ENCODE results near the gene YES1. TPM values are rescaled to one million over a fixed set of nuclear protein-coding genes. Genes with fewer than 3 reads are reported as not detected.

Gene YES1
- 10 to 100 TPM; 26.0 to 57.6 TPM for total RNA-seq
- 10 to 100 TPM; 12.5 to 17.9 TPM for polyA plus RNA-seq

DNA sequence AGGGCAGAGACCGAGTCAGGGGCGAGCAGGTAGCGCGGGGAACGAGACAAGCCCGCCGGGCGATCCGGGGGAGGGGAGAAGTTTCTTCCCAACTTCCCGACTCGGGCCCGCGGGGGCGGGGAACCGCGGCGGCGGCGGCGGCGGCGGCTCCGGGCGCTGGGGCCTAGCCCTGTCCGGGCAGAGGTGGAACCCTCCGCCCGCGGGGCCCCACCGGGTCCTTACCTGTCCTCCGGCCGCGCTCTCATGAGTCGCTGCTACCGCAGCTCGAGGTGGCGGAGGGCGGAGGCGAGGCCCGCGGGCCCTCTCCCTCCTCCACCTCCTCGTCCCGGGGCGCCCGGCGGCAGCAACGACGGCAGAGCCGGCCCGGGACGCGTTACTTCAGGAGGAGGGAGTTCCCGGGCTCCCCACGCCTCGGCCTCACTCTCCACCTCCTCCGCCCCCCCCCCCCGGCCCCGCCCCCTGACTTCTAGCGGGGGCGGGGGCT lies at the start of gene YES1:
YES1 (minus strand) TSS at position 351 of the 484 bp plus-strand sequence. CDS start 55,415 bp downstream, outside the sequence.
- TF ChIP-seq ZBTB33 (IDR thresholded peaks at IDR 0.05) (no peak), GABPA (IDR thresholded peaks at IDR 0.05 in 1 of 2, conservative IDR thresholded peaks at IDR 0.05 in 1 of 2) (no peak), FOXA1 (IDR thresholded peaks at IDR 0.05) (no peak), TAF1 (conservative IDR thresholded peaks at IDR 0.05) (no peak), EGR1 (IDR thresholded peaks at IDR 0.05; ENCODE audit: low read depth in 2 of 2) (no peak), RXRA (IDR thresholded peaks at IDR 0.05) (no peak), RAD21 (IDR thresholded peaks at IDR 0.05) (no peak), FOXA2 (IDR thresholded peaks at IDR 0.05) (no peak), JUND (IDR thresholded peaks at IDR 0.05) (no peak), CTCF (IDR thresholded peaks at IDR 0.05; ENCODE audit: low read depth, low read length, missing input control) (no peak)
- Histone ChIP-seq H3K9me3 (ENCODE audit: control insufficient read depth in 4 of 4, low read length in 3 of 4) (no peaks in the 10 kb centered on the region), H3K4me3 (ENCODE audit: low read depth in 1 of 3, low read length in 3 of 3) (peak within 1 kb of the TSS; percentile 65 to 82 (median 68)), H3K27ac (ENCODE audit: low read depth in 1 of 2, low read length in 2 of 2) (peak within 1 kb of the TSS; percentile 76 to 92), H3K9ac (ENCODE audit: low read depth in 1 of 2, low read length in 2 of 2) (peak within 1 kb of the TSS; percentile 61 to 75), H3K27me3 (ENCODE audit: control insufficient read depth in 4 of 4, insufficient read depth in 4 of 4, low read length in 3 of 4) (no peaks in the 10 kb centered on the region), H3K36me3 (ENCODE audit: control insufficient read depth in 4 of 4, insufficient read depth in 3 of 4, low read depth in 1 of 4, low read length in 3 of 4) (no peaks in the 10 kb centered on the region), H3K4me1 (ENCODE audit: control insufficient read depth in 4 of 4, insufficient read depth in 4 of 4, low read length in 3 of 4) (peaks cover 2 to 31% (median 12%) of the 10 kb centered on the region in 4 donors)
- WGBS = under 1% methylated on average over 59 of the region's 59 CpGs
- DNase-seq (ENCODE audit: low spot score) = peak; percentile 77

- DNase-seq (ENCODE audit: low spot score) = no peak
- no peak for TF ChIP-seq SP1 (IDR thresholded peaks at IDR 0.05)
- TF ChIP-seq MAX (IDR thresholded peaks at IDR 0.05) = no peak
- no peak for TF ChIP-seq RAD21 (IDR thresholded peaks at IDR 0.05)
- TF ChIP-seq, protein P1, sequence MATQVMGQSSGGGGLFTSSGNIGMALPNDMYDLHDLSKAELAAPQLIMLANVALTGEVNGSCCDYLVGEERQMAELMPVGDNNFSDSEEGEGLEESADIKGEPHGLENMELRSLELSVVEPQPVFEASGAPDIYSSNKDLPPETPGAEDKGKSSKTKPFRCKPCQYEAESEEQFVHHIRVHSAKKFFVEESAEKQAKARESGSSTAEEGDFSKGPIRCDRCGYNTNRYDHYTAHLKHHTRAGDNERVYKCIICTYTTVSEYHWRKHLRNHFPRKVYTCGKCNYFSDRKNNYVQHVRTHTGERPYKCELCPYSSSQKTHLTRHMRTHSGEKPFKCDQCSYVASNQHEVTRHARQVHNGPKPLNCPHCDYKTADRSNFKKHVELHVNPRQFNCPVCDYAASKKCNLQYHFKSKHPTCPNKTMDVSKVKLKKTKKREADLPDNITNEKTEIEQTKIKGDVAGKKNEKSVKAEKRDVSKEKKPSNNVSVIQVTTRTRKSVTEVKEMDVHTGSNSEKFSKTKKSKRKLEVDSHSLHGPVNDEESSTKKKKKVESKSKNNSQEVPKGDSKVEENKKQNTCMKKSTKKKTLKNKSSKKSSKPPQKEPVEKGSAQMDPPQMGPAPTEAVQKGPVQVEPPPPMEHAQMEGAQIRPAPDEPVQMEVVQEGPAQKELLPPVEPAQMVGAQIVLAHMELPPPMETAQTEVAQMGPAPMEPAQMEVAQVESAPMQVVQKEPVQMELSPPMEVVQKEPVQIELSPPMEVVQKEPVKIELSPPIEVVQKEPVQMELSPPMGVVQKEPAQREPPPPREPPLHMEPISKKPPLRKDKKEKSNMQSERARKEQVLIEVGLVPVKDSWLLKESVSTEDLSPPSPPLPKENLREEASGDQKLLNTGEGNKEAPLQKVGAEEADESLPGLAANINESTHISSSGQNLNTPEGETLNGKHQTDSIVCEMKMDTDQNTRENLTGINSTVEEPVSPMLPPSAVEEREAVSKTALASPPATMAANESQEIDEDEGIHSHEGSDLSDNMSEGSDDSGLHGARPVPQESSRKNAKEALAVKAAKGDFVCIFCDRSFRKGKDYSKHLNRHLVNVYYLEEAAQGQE (IDR thresholded peaks at IDR 0.05) = no peak
- TF ChIP-seq CTCF (IDR thresholded peaks at IDR 0.05; ENCODE audit: low read depth, low read length, missing input control) = no peak
- Histone ChIP-seq H3K36me3 (ENCODE audit: control insufficient read depth in 4 of 4, insufficient read depth in 3 of 4, low read depth in 1 of 4, low read length in 3 of 4) (no peaks in the 10 kb centered on the region), H3K9ac (ENCODE audit: low read depth in 1 of 2, low read length in 2 of 2) (no peak overlapping the region), H3K27me3 (ENCODE audit: control insufficient read depth in 4 of 4, insufficient read depth in 4 of 4, low read length in 3 of 4) (no peaks in the 10 kb centered on the region), H3K4me3 (ENCODE audit: low read depth in 1 of 3, low read length in 3 of 3) (no peak overlapping the region), H3K4me1 (ENCODE audit: control insufficient read depth in 4 of 4, insufficient read depth in 4 of 4, low read length in 3 of 4) (no peaks in the 10 kb centered on the region), H3K9me3 (ENCODE audit: control insufficient read depth in 4 of 4, low read length in 3 of 4) (no peaks in the 10 kb centered on the region), H3K27ac (ENCODE audit: low read depth in 1 of 2, low read length in 2 of 2) (no peak overlapping the region)
- 78% methylated on average over 2 of the region's 2 CpGs for WGBS
Measured at GRCh38 chr18:857986-858385, 45.9 kb upstream of the YES1 start.

Measured in liver (tissue), 9 donors.